ENCODE measurements around the gene ARHGAP44. TPM values are rescaled to one million over a fixed set of nuclear protein-coding genes. Genes with fewer than 3 reads are reported as not detected.

ARHGAP44 gene
- total and polyA plus RNA-seq, 2 experiments from 2014 or later, result 5.8 to 16.4 TPM

GRCh38 chr17:12990041-12990808 lies 200.9 kb downstream of the ARHGAP44 start (continued):
- TF ChIP-seq ZNF462 (CRISPR knock-in tag; IDR thresholded peaks at IDR 0.05) (no peak), CTCF (conservative IDR thresholded peaks at IDR 0.05; ENCODE audit: low read depth in 2 of 2) (no peak)

- Histone ChIP-seq H3K9me2 (ENCODE audit: insufficient read depth) (no peaks in the 10 kb centered on the region), H3K4me1 (ENCODE audit: insufficient read depth) (peaks cover 8% of the 10 kb centered on the region; the same call in 1 of the 2 replicates), H2AFZ (no peak overlapping the region), H3F3A (replicated peaks; ENCODE audit: low read depth) (0 out of 2 replicates have a peak, but pooled peaks cover 3% of the 10 kb centered on the region), H3K27ac (ENCODE audit: low read depth) (no peak overlapping the region), H3K27me3 (ENCODE audit: insufficient read depth) (no peaks in the 10 kb centered on the region), H3K79me2 (replicated peaks; ENCODE audit: insufficient read depth) (no peaks in the 10 kb centered on the region), H3K36me3 (ENCODE audit: insufficient read depth) (peaks cover 40% of the 10 kb centered on the region), H3K4me3 (no peak overlapping the region), H4K20me1 (replicated peaks; ENCODE audit: insufficient read depth) (peaks cover 2% of the 10 kb centered on the region), H3K4me2 (no peak overlapping the region)
- ATAC-seq (no peak), DNase-seq (ENCODE audit: low spot score) (no peak)
- no peak overlapping the region for H3K27ac Mint-ChIP-seq
- H3K4me3 Mint-ChIP-seq, result no peak overlapping the region
- peaks cover 28% of the 10 kb centered on the region for H3K4me1 Mint-ChIP-seq
- peaks cover 72% of the 10 kb centered on the region for H3K36me3 Mint-ChIP-seq (ENCODE audit: low read depth)
- no peaks in the 10 kb centered on the region; the same call in 2 of the 3 replicates for H3K9me3 Mint-ChIP-seq
- H3K27me3 Mint-ChIP-seq (ENCODE audit: insufficient read depth, low read depth, poor library complexity), result peaks cover 11% of the 10 kb centered on the region
- TF ChIP-seq ZNF331 (CRISPR knock-in tag; IDR thresholded peaks at IDR 0.05; ENCODE audit: low read depth) (no peak), JUNB (IDR thresholded peaks at IDR 0.05; ENCODE audit: unreplicated experiment) (no peak), EZH2 (IDR thresholded peaks at IDR 0.05; ENCODE audit: low read depth, unreplicated experiment) (no peak)
Measured at GRCh38 chr17:12990926-12991325, 201.6 kb downstream of the ARHGAP44 start.

All from GM23338 (cell line).